IMR-90 (cell line): Measurements from ENCODE around the gene POLD1.

Experiments
- CEBPB ChIP-seq: IDR thresholded peaks from 2 replicates; pipeline ENCODE4 v1.6.1; 2012; ENCODE audit warnings: low read depth, low read length, improper control_type of control experiment
- CHD1 ChIP-seq: IDR thresholded peaks from 2 replicates; pipeline ENCODE4 v1.6.1; 2012; ENCODE audit warnings: low read depth, low read length, improper control_type of control experiment
- CTCF ChIP-seq: conservative IDR thresholded peaks from 2 replicates; pipeline ENCODE4 v1.5.1; 2012; ENCODE audit warnings: mild to moderate bottlenecking, low read depth, low read length, improper control_type of control experiment
- MXI1 ChIP-seq: IDR thresholded peaks from 2 replicates; pipeline ENCODE4 v1.6.1; 2012; ENCODE audit warnings: low read depth, mild to moderate bottlenecking, low read length, moderate library complexity, borderline replicate concordance
- POLR2A ChIP-seq: IDR thresholded peaks from 2 replicates; pipeline ENCODE4 v1.6.1; 2012; ENCODE audit warnings: mild to moderate bottlenecking, low read depth, low read length
- RCOR1 ChIP-seq: IDR thresholded peaks from 2 replicates; pipeline ENCODE4 v1.6.1; 2012; ENCODE audit warnings: mild to moderate bottlenecking, low read length, improper control_type of control experiment; ENCODE audit not compliant: insufficient replicate concordance
- SMC3 ChIP-seq: fragments of 150-350 bp; IDR thresholded peaks from 2 replicates; pipeline ENCODE4 v1.6.1; 2016; ENCODE audit warnings: low read depth, mild to moderate bottlenecking, antibody characterized with exemption, low read length, moderate library complexity

GRCh38 chr19:50358483-50359327 is 25.4 kb upstream of the POLD1 start:
- TF ChIP-seq CTCF (no peak), SMC3 (no peak), CEBPB (peak; percentile 64), RCOR1 (no peak), POLR2A (no peak), MXI1 (no peak), CHD1 (no peak)
